A673 (cell line): ENCODE data around the gene EPHA5. TPM values are rescaled to one million over a fixed set of nuclear protein-coding genes. Genes with fewer than 3 reads are reported as not detected.

Experiments
- BruUV-seq: library from RNA; stranded (reverse); fragments of 400-500 nt; replicated peaks from 2 replicates; lab custom pipeline; 2021; lab: Mats Ljungman, UMichigan
- CTCF ChIA-PET: fragments of 300-600 bp; sonication (Branson Sonifier 250); formaldehyde crosslinking; loops from one replicate; lab custom pipeline; 2022; ENCODE audit warnings: antibody characterized with exemption; lab: Charles Lee
- POLR2A ChIA-PET: fragments of 300-600 bp; sonication (Branson Sonifier 250); formaldehyde crosslinking; loops from one replicate; lab custom pipeline; 2022; ENCODE audit warnings: antibody characterized with exemption; ENCODE audit not compliant: low non-redundant PET; lab: Charles Lee
- DNase-seq: peaks from one replicate; pipeline ENCODE4 v3.0.0-alpha.2; 2015; ENCODE audit warnings: low spot score
- H3K27ac ChIP-seq: fragments of 200-600 bp; sonication (generic); 2 replicates; pipeline ENCODE4 v1.5.1; 2016; ENCODE audit warnings: mixed run types, low read depth, mild to moderate bottlenecking, mixed read lengths, antibody characterized with exemption, low read length; ENCODE audit not compliant: poor library complexity, severe bottlenecking
- H3K27me3 ChIP-seq: fragments of 200-600 bp; sonication (generic); replicated peaks from 2 replicates; pipeline ENCODE4 v1.6.1; 2017; ENCODE audit warnings: mixed run types, low read depth, mild to moderate bottlenecking, mixed read lengths, antibody characterized with exemption, low read length; ENCODE audit not compliant: insufficient read depth, poor library complexity
- H3K36me3 ChIP-seq: fragments of 200-600 bp; sonication (generic); 2 replicates; pipeline ENCODE4 v1.6.1; 2016; ENCODE audit warnings: mixed run types, mild to moderate bottlenecking, mixed read lengths, antibody characterized with exemption, low read length; ENCODE audit not compliant: insufficient read depth, poor library complexity, severe bottlenecking
- H3K4me1 ChIP-seq: fragments of 200-600 bp; sonication (generic); 2 replicates; pipeline ENCODE4 v1.6.1; 2017; ENCODE audit warnings: mixed run types, mild to moderate bottlenecking, mixed read lengths, antibody characterized with exemption, low read length; ENCODE audit not compliant: insufficient read depth, poor library complexity, severe bottlenecking
- H3K4me3 ChIP-seq: fragments of 200-600 bp; sonication (generic); 2 replicates; pipeline ENCODE4 v1.5.1; 2016; ENCODE audit warnings: low read depth, mixed run types, mild to moderate bottlenecking, mixed read lengths, low read length; ENCODE audit not compliant: poor library complexity, severe bottlenecking
- H3K9me3 ChIP-seq: fragments of 200-600 bp; sonication (generic); 2 replicates; pipeline ENCODE4 v1.6.1; 2016; ENCODE audit warnings: mixed run types, low read depth, mild to moderate bottlenecking, mixed read lengths, antibody characterized with exemption, low read length; ENCODE audit not compliant: poor library complexity, severe bottlenecking
- EZH2 ChIP-seq: fragments of 200-600 bp; sonication (generic); IDR thresholded peaks from 2 replicates; pipeline ENCODE4 v1.6.1; 2017; ENCODE audit warnings: borderline replicate concordance, low read depth, mild to moderate bottlenecking, mixed read lengths, antibody characterized with exemption, low read length; ENCODE audit not compliant: poor library complexity, severe bottlenecking
- intact Hi-C: fragments of 100-400 bp; cut with micrococcal nuclease; formaldehyde crosslinking; loops from one replicate; pipeline ENCODE4 v1.10.0; 2022; ENCODE audit not compliant: unreplicated experiment
- total RNA-seq: library from RNA; stranded (reverse); gene quantifications from 2 replicates; pipeline ENCODE4 v1.2.3, GENCODE V29; 2021
- TF ChIP-seq, protein P1 (sequence below): fragments of 300-800, 200-600 bp; sonication (generic); conservative IDR thresholded peaks from 2 replicates; pipeline ENCODE4 v1.5.1; 2017; ENCODE audit warnings: low read depth, mild to moderate bottlenecking, antibody characterized with exemption, low read length, moderate library complexity, mixed read lengths

EPHA5 gene
- total RNA-seq, 1 experiment from 2014 or later: 6.0 TPM

DNA sequence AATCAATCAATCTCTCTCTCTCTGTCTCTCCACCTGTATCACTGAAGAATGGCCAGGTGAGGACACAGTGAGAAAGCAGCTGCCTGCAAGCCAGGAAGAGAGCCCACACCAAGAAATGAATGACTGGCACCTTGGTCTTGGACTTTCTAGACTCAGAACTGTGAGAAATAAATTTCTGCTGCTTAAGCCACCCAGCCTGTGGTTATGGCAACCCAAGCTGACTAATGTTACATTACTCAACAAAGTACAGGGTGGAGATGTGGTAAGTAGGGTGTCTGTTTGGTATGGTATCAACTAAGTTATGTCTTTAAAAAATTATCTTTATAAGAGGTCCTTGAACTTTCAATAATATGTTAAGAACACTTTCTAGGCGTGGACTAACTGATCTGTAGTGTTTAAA lies 159.3 kb downstream of the EPHA5 start:
- Histone ChIP-seq H3K9me3 (no peaks in the 10 kb centered on the region), H3K4me1 (peaks cover 4% of the 10 kb centered on the region), H3K36me3 (no peaks in the 10 kb centered on the region), H3K27me3 (no peaks in the 10 kb centered on the region), H3K27ac (no peak overlapping the region), H3K4me3 (no peak overlapping the region)
- no TSS peak for BruUV-seq
- ChIA-PET CTCF (no interaction called here), POLR2A (no interaction called here)
- intact Hi-C loops: no loop called here
- no peak for DNase-seq
- TF ChIP-seq EZH2: no peak
- TF ChIP-seq, protein P1, sequence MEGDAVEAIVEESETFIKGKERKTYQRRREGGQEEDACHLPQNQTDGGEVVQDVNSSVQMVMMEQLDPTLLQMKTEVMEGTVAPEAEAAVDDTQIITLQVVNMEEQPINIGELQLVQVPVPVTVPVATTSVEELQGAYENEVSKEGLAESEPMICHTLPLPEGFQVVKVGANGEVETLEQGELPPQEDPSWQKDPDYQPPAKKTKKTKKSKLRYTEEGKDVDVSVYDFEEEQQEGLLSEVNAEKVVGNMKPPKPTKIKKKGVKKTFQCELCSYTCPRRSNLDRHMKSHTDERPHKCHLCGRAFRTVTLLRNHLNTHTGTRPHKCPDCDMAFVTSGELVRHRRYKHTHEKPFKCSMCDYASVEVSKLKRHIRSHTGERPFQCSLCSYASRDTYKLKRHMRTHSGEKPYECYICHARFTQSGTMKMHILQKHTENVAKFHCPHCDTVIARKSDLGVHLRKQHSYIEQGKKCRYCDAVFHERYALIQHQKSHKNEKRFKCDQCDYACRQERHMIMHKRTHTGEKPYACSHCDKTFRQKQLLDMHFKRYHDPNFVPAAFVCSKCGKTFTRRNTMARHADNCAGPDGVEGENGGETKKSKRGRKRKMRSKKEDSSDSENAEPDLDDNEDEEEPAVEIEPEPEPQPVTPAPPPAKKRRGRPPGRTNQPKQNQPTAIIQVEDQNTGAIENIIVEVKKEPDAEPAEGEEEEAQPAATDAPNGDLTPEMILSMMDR: no peak

DNA sequence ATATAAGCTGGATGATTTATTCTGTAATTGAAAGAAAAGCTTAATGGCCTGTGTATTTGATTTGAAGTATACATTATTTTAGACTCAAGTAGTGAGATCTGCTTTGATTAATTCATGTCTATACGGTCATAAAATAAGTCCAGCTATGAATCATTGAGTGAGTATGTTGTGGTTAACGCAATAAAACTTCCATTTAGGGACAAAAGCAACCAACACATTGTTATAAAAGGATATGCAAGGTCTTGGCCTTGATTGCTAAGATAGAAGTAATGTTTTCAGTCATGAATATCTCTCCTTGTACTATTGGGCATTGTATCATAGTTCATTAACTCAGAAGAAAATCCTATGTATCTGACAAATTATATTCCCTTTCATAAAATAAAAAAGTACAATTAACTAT lies 162.1 kb downstream of the EPHA5 start:
- CTCF ChIA-PET: no interaction called here

DNA sequence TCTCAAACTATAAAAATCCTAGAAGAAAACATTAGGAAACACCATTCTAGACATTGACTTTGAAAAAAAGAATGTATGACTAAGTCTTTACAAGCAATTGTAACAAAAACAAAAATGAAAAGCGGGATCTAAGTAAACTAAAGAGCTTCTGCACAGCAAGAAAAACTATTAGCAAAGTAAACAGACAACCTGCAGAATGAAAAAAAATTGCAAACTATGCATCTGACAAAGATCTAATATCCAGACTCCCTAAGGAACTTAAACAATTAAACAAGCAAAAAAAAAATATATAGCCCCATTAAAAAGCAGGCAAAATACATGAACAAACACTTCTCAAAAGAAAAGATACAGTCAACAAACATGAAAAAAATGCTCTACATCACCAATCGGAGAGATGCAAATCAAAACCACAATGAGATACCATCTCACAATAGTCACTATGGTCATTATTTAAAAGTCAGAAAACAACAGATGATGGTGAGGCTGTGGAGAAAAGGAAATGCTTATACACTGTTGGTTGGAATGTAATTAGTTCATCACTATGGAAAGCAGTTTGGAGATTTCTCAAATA lies 168.1 kb downstream of the EPHA5 start:
- POLR2A ChIA-PET: no interaction called here
- no peak overlapping the region for H3K27ac ChIP-seq

More for the DNA sequence above, 162.1 kb downstream of the EPHA5 start:
- BruUV-seq: no TSS peak
- H3K4me3 ChIP-seq: no peak overlapping the region
- H3K27me3 ChIP-seq: no peaks in the 10 kb centered on the region
- no peaks in the 10 kb centered on the region for H3K36me3 ChIP-seq
- intact Hi-C loops: no loop called here
- TF ChIP-seq, protein P1: no peak
- no peak for TF ChIP-seq EZH2
- peak; percentile 45 for DNase-seq
- H3K9me3 ChIP-seq: no peaks in the 10 kb centered on the region
- peaks cover 4% of the 10 kb centered on the region for H3K4me1 ChIP-seq
- H3K27ac ChIP-seq: no peak overlapping the region
- POLR2A ChIA-PET: no interaction called here

More for the DNA sequence above, 168.1 kb downstream of the EPHA5 start:
- no TSS peak for BruUV-seq
- CTCF ChIA-PET: no interaction called here
- intact Hi-C loops: no loop called here
- DNase-seq: peak; percentile 14
- H3K36me3 ChIP-seq: no peaks in the 10 kb centered on the region
- no peaks in the 10 kb centered on the region for H3K9me3 ChIP-seq
- H3K4me1 ChIP-seq: no peaks in the 10 kb centered on the region
- no peak for TF ChIP-seq EZH2
- TF ChIP-seq, protein P1: no peak
- H3K4me3 ChIP-seq: no peak overlapping the region
- no peaks in the 10 kb centered on the region for H3K27me3 ChIP-seq
